Smooth muscle cell (in vitro differentiated cells): ENCODE results near the gene NOP10. TPM values are rescaled to one million over a fixed set of nuclear protein-coding genes. Genes with fewer than 3 reads are reported as not detected.

Source experiments
- DNase-seq: peaks from one replicate; lab custom pipeline; 2025; ENCODE audit not compliant: unreplicated experiment; lab: John Stamatoyannopoulos, UW
- H2AFZ ChIP-seq: fragments of 200-600 bp; sonication (generic); 2 replicates; pipeline ENCODE4 v1.6.0; 2016; ENCODE audit warnings: antibody characterized with exemption, low read depth, mild to moderate bottlenecking
- H3F3A ChIP-seq: fragments of 200-600 bp; sonication (generic); 2 replicates; pipeline ENCODE4 v1.6.0; 2017; ENCODE audit warnings: antibody characterized with exemption, low read depth
- H3K27ac ChIP-seq: fragments of 200-600 bp; sonication (generic); 2 replicates; pipeline ENCODE4 v1.5.1; 2016; ENCODE audit warnings: low read depth, mild to moderate bottlenecking
- H3K27me3 ChIP-seq: fragments of 200-600 bp; sonication (generic); 2 replicates; pipeline ENCODE4 v1.6.1; 2016; ENCODE audit warnings: low read depth, mild to moderate bottlenecking
- H3K36me3 ChIP-seq: fragments of 200-600 bp; sonication (generic); 2 replicates; pipeline ENCODE4 v1.5.1; 2016; ENCODE audit warnings: low read depth
- H3K4me1 ChIP-seq: fragments of 200-600 bp; sonication (generic); 2 replicates; pipeline ENCODE4 v1.5.1; 2016; ENCODE audit warnings: low read depth
- H3K4me2 ChIP-seq: fragments of 200-600 bp; sonication (generic); 2 replicates; pipeline ENCODE4 v1.6.0; 2016; ENCODE audit warnings: mild to moderate bottlenecking
- H3K4me3 ChIP-seq: fragments of 200-600 bp; sonication (generic); 2 replicates; pipeline ENCODE4 v1.5.1; 2016; ENCODE audit warnings: mild to moderate bottlenecking
- H3K79me2 ChIP-seq: fragments of 200-600 bp; sonication (generic); 2 replicates; pipeline ENCODE4 v1.6.0; 2016; ENCODE audit warnings: low read depth, mild to moderate bottlenecking
- H3K9ac ChIP-seq: fragments of 200-600 bp; sonication (generic); 2 replicates; pipeline ENCODE4 v1.6.0; 2016; ENCODE audit warnings: low read depth
- H3K9me3 ChIP-seq: fragments of 200-600 bp; sonication (generic); replicated peaks from 2 replicates; pipeline ENCODE4 v1.5.1; 2016; ENCODE audit warnings: low read depth
- H4K20me1 ChIP-seq: fragments of 200-600 bp; sonication (generic); 2 replicates; pipeline ENCODE4 v1.6.0; 2016; ENCODE audit warnings: low read depth
- CTCF ChIP-seq: fragments of 200-600 bp; sonication (generic); IDR thresholded peaks from 2 replicates; pipeline ENCODE4 v1.5.1; 2017; ENCODE audit warnings: borderline replicate concordance, mild to moderate bottlenecking, antibody characterized with exemption; ENCODE audit not compliant: insufficient read depth, poor library complexity, severe bottlenecking
- WGBS: methylation state at CpG from one replicate; pipeline ENCODE4 v1.1.7; 2016; ENCODE audit warnings: low lambda C conversion rate; 5-methylcytosine and 5-hydroxymethylcytosine counted together
- polyA plus RNA-seq: library from polyadenylated mRNA; unstranded; fragments of >200 nt; fragmentation: Nextera tagmentation; extraction: Ambion mirVana; gene quantifications from 2 replicates; pipeline ENCODE4 v1.2.1, GENCODE V29; 2016
- total RNA-seq: library from RNA; depleted of rRNA; stranded (reverse); fragments of >200 nt; gene quantifications from 2 replicates; pipeline ENCODE4 v1.2.3, GENCODE V29; 2014

NOP10 gene
- total and polyA plus RNA-seq, 2 experiments from 2014 or later: 305 to 306 TPM

DNA sequence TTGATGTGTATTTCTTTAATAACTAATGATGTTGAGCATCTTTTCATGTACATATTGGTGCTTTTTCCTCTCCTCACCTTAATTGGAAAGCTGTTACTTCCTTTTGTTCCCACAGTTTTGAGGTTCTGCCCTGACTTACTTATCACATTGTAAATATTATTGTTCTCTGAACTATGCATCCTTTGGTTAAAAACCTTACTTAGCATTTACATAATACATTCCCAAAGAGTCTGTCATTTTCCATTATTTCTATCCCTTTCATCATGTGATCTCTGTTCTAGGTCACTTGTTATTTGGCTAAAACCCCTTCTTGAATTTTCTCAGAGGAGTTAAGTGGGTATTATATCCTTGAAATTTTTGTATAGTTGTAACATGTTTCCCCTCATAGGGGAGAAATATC lies 38.3 kb downstream of the NOP10 start:
- no peaks in the 10 kb centered on the region for H3K36me3 ChIP-seq
- H3K27ac ChIP-seq: no peak overlapping the region
- H3K79me2 ChIP-seq: no peaks in the 10 kb centered on the region
- H3K9me3 ChIP-seq: no peaks in the 10 kb centered on the region
- H2AFZ ChIP-seq: no peak overlapping the region
- H3K4me2 ChIP-seq: no peak overlapping the region
- H3F3A ChIP-seq: no peaks in the 10 kb centered on the region
- TF ChIP-seq CTCF: no peak
- H3K4me1 ChIP-seq: no peaks in the 10 kb centered on the region
- no peaks in the 10 kb centered on the region for H3K27me3 ChIP-seq
- no peaks in the 10 kb centered on the region for H4K20me1 ChIP-seq
- H3K9ac ChIP-seq: no peak overlapping the region
- no peak for DNase-seq
- H3K4me3 ChIP-seq: no peak overlapping the region

GRCh38 chr15:34301058-34301457 lies 41.9 kb downstream of the NOP10 start:
- Histone ChIP-seq H3K9me3 (no peaks in the 10 kb centered on the region), H3K36me3 (no peaks in the 10 kb centered on the region), H3K27me3 (no peaks in the 10 kb centered on the region), H3K79me2 (no peaks in the 10 kb centered on the region), H3K9ac (no peak overlapping the region), H3K4me3 (no peak overlapping the region), H3K4me1 (no peaks in the 10 kb centered on the region), H3K27ac (no peak overlapping the region), H4K20me1 (no peaks in the 10 kb centered on the region), H3F3A (no peaks in the 10 kb centered on the region), H2AFZ (no peak overlapping the region), H3K4me2 (no peak overlapping the region)
- no peak for DNase-seq
- WGBS: 89% methylated on average over 3 of the region's 3 CpGs
- TF ChIP-seq CTCF: no peak

GRCh38 chr15:34297059-34297458 lies 45.9 kb downstream of the NOP10 start:
- Histone ChIP-seq H3K4me2 (no peak overlapping the region), H3K27me3 (no peaks in the 10 kb centered on the region), H4K20me1 (no peaks in the 10 kb centered on the region), H3K4me3 (no peak overlapping the region), H3F3A (no peaks in the 10 kb centered on the region), H3K9ac (no peak overlapping the region), H3K79me2 (no peaks in the 10 kb centered on the region), H3K36me3 (no peaks in the 10 kb centered on the region), H3K4me1 (no peaks in the 10 kb centered on the region), H3K27ac (no peak overlapping the region), H3K9me3 (no peaks in the 10 kb centered on the region), H2AFZ (no peak overlapping the region)
- TF ChIP-seq CTCF: no peak
- DNase-seq: no peak
- 53% methylated on average over 1 of the region's 1 CpG for WGBS

DNA sequence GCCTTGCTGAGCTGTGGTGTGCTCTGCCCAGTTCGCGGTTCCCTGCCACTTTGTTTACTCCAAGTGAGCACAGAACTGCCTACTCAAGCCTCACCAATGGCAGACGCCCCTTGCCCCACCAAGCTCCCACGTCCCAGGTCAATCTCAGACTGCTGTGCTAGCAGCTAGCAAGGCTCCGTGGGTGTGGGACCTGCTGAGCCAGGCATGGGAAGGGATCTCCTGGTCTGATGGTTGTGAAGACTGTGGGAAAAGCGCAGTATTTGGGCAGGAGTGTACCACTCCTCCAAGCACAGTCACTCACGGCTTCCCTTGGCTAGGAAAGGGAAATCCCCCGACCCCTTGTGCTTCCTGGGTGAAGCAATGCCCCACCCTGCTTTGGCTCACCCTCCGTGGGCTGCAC lies 50.3 kb downstream of the NOP10 start:
- Histone ChIP-seq H3F3A (no peaks in the 10 kb centered on the region), H3K4me1 (no peaks in the 10 kb centered on the region), H3K36me3 (no peaks in the 10 kb centered on the region), H3K9me3 (no peaks in the 10 kb centered on the region), H3K9ac (no peak overlapping the region), H4K20me1 (no peaks in the 10 kb centered on the region), H3K79me2 (no peaks in the 10 kb centered on the region), H3K27ac (no peak overlapping the region), H3K27me3 (no peaks in the 10 kb centered on the region), H3K4me3 (no peak overlapping the region), H2AFZ (no peak overlapping the region), H3K4me2 (no peak overlapping the region)
- 97% methylated on average over 9 of the region's 9 CpGs for WGBS
- no peak for TF ChIP-seq CTCF
- no peak for DNase-seq
